Activated naive CD4-positive, alpha-beta T cell treated with anti-CD3 and anti-CD28 coated beads for 36 hours (primary cell): ENCODE data around the gene ATP5PD. TPM values are rescaled to one million over a fixed set of nuclear protein-coding genes. Genes with fewer than 3 reads are reported as not detected.

Source experiments
- CTCF ChIA-PET: fragments of 350-600 bp; sonication (Branson Sonifier 250); formaldehyde crosslinking; loops from one replicate; lab custom pipeline; 2021; ENCODE audit warnings: antibody characterized with exemption; lab: Charles Lee
- DNase-seq: peaks from one replicate; pipeline ENCODE4 v3.0.0-alpha.2; 2020
- H3K27ac Mint-ChIP-seq: one replicate; pipeline ENCODE4 v1.8.0; 2021; ENCODE audit warnings: mild to moderate bottlenecking, mixed read lengths
- H3K27me3 Mint-ChIP-seq: one replicate; pipeline ENCODE4 v1.8.0; 2021; ENCODE audit warnings: low read depth, mixed read lengths
- H3K36me3 Mint-ChIP-seq: one replicate; pipeline ENCODE4 v1.8.0; 2021; ENCODE audit warnings: low read depth, mixed read lengths
- H3K4me1 Mint-ChIP-seq: one replicate; pipeline ENCODE4 v1.8.0; 2021; ENCODE audit warnings: low read depth, mixed read lengths
- H3K4me3 Mint-ChIP-seq: one replicate; pipeline ENCODE4 v1.8.0; 2021; ENCODE audit warnings: mild to moderate bottlenecking, moderate library complexity, mixed read lengths
- H3K9me3 Mint-ChIP-seq: one replicate; pipeline ENCODE4 v1.8.0; 2021; ENCODE audit warnings: mixed read lengths
- intact Hi-C: fragments of 100-400 bp; cut with micrococcal nuclease; formaldehyde crosslinking; loops from one replicate; pipeline ENCODE4 v1.15.1; 2023
- total RNA-seq, 2 experiments: library from RNA; stranded (reverse); gene quantifications; one replicate each; pipeline ENCODE4 v1.2.3, GENCODE V29; 2021

Gene ATP5PD
- total RNA-seq, 2 experiments from 2014 or later, result 227 to 249 TPM

DNA sequence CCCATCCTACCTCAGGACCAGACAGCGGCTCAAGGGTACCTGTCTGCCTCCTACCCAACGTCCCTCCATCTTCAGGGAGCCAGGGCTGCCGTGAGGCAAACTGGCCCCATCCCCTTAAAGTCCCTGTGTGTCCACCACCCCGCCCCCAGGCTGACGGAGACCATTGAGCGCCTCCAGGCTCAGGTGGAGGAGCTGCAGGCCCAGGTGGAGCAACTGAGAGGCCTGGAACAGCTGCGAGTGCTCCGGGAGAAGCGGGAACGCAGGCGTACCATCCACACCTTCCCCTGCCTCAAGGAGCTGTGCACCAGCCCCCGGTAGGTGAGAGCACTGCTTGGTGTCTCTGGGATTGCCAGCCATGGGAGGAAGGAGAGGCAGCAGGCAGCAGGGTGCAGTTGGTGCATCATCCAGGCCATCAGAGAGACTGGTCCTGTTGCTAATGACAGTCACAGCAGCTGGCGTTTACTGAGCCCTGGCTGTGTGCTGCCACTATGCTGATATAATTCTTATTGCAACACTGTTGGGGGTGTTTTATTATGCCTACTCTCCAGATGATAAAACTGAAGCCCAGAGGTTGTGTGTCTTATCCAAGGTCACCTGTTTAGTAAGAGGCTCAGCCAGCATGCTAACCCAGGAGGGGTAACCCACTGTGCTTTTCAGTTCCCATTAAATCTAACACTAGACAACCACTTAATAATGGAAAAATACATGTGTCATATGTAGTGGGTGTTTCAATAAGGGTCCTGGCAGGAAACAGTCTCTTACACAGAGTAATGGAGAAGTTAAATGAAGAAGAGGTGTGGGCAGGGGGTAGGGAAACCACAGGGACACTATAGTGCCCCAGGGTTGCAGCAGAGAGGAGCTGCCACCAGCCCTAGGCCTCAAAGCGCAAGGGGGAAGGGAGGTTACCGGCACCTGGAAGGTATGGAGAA is 44.6 kb downstream of the ATP5PD start:
- Mint-ChIP-seq H3K27me3 (no peaks in the 10 kb centered on the region), H3K36me3 (no peaks in the 10 kb centered on the region), H3K4me3 (no peak overlapping the region), H3K9me3 (no peaks in the 10 kb centered on the region), H3K27ac (no peak overlapping the region), H3K4me1 (peaks cover 2% of the 10 kb centered on the region)
- no peak for DNase-seq
- CTCF ChIA-PET, result no interaction called here
- intact Hi-C loops, result no loop called here

GRCh38 chr17:74999523-74999922 is 47.2 kb downstream of the ATP5PD start:
- H3K4me3 Mint-ChIP-seq, result no peak overlapping the region
- no peak overlapping the region for H3K27ac Mint-ChIP-seq
- CTCF ChIA-PET, result interaction anchor here (0.7 to 1.6 kb wide), 5 partner anchors 9 to 114 kb away, joined by 3 to 8 read pairs (median 5); partner anchors contain the start of gene MRPL58
- no peaks in the 10 kb centered on the region for H3K27me3 Mint-ChIP-seq
- peaks cover 2% of the 10 kb centered on the region for H3K4me1 Mint-ChIP-seq
- DNase-seq, result no peak
- H3K36me3 Mint-ChIP-seq, result no peaks in the 10 kb centered on the region
- H3K9me3 Mint-ChIP-seq, result no peaks in the 10 kb centered on the region
- intact Hi-C loops, result no loop called here

DNA sequence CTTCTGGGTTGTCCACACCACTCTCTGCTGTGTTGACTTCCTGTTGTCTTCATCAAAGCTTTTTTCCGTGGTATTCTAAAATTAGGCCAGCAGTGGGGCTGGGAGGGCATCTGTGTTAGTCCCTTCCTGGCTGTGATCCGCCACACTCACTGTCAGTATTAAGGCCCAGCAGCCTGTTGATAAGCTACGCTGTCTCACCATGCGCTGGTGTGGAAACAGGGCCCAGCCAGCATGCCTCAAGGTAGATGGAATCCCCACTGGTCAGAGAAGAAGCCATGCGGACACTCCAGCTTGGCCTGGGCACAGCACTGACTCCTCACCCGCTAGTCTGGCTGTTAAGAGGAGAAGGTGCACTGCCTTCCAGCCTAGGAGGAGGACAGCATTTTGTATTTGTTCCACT is 48.0 kb downstream of the ATP5PD start:
- CTCF ChIA-PET, result interaction anchor here (0.9 to 1.6 kb wide), 3 partner anchors 14 to 115 kb away, joined by 5 to 8 read pairs (median 6); partner anchors contain the start of gene MRPL58
- Mint-ChIP-seq H3K4me3 (no peak overlapping the region), H3K9me3 (no peaks in the 10 kb centered on the region), H3K27ac (no peak overlapping the region), H3K27me3 (no peaks in the 10 kb centered on the region), H3K36me3 (no peaks in the 10 kb centered on the region), H3K4me1 (peaks cover 2% of the 10 kb centered on the region)
- no peak for DNase-seq
- intact Hi-C loops, result no loop called here

DNA sequence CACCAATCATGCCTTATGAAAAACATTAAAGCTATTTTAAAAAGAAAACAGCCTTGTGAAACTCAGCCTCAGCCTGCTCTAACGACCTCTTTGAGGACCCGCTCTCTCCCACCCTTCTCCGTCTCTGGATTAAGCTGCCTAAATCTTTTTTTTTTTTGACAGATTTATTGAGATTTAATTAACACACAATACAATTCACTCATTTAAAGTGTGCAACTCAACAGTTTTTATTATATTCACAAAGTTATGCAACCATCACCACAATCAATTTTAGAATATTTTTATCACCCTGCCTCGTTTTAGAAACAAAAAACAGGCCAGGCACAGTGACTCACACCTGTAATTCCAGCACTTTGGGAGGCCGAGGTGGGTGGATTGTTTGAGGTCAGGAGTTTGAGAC is 50.9 kb downstream of the ATP5PD start:
- Mint-ChIP-seq H3K4me3 (no peak overlapping the region), H3K27me3 (no peaks in the 10 kb centered on the region), H3K27ac (no peak overlapping the region), H3K36me3 (no peaks in the 10 kb centered on the region), H3K9me3 (no peaks in the 10 kb centered on the region), H3K4me1 (peaks cover 2% of the 10 kb centered on the region)
- CTCF ChIA-PET, result interaction anchor here (2.0 kb wide), 1 partner anchor 35 kb away, joined by 9 read pairs; no protein-coding TSS in a partner anchor
- intact Hi-C loops, result no loop called here
- DNase-seq, result no peak

DNA sequence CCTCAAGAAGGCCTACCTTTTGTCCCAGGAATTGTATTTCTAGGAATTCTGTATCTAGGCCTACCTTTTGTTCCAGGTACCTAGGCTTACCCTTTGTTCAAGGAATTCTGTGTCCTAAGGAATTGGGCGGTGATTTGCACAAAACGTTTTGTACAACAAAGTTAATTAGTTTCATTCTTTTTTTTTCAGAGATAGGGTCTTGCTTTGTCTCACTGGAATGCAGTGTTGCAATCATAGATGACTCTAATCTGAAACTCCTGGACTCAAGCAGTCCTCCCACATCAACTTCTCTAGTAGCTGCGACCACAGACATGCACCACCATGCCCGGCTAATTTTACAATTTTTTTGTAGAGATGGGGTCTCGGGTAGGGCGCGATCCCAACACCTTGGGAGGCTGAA is 52.3 kb downstream of the ATP5PD start:
- intact Hi-C loops, result no loop called here
- Mint-ChIP-seq H3K4me1 (peaks cover 2% of the 10 kb centered on the region), H3K36me3 (no peaks in the 10 kb centered on the region), H3K27me3 (no peaks in the 10 kb centered on the region), H3K27ac (no peak overlapping the region), H3K4me3 (no peak overlapping the region), H3K9me3 (no peaks in the 10 kb centered on the region)
- CTCF ChIA-PET, result no interaction called here
- DNase-seq, result no peak

DNA sequence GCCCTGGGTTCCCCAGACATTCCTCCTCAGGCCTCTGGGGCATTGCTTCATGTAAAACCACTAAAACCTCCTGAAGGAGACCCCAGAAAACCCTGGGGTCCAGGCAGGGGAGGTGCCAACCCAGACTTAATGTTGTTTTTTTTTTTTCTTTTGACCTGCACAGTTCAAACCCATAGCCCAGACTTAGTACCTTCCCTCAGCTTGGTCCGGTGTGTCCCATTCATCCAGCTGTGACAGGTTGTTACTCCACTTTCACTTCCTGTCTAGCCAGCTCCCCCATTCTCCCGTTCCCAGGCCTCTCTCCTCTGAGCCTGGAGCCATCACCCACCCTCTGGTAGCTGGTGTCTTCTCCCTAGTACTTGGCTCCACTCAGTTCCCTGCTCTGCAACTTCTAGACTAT is 54.5 kb downstream of the ATP5PD start:
- Mint-ChIP-seq H3K4me1 (peaks cover 6% of the 10 kb centered on the region), H3K27ac (no peak overlapping the region), H3K4me3 (no peak overlapping the region), H3K27me3 (peaks cover 7% of the 10 kb centered on the region), H3K36me3 (no peaks in the 10 kb centered on the region), H3K9me3 (no peaks in the 10 kb centered on the region)
- intact Hi-C loops, result no loop called here
- CTCF ChIA-PET, result interaction anchor here (0.6 to 1.6 kb wide), 3 partner anchors 30 to 1023 kb away, joined by 3 read pairs; partner anchors contain the start of gene ARMC7
- no peak for DNase-seq

DNA sequence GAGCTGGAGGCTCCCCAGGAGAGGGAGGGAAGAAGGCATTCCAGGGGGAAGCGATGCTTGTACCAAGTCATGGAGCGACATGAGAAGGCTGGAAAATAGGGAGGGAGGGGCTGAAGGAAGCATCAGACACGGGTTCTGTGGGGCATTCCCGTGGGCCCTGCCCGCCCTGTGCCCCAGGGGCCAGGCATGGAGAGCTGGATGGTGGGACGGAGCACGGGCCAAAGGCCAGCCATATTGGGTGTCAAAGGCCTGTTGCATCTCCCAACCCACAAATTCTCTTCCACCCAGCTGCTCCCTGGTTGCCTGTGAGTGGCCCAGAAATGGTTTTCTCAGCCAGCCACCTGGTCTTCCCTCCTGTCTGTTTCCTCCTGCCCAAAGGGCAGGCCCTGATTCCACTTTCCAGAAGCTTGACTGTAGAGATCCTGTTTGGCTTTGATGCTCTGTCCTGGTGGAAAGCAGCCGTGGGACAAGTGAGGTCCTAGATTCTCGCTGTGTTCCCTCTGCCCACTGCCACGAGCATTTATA is 56.1 kb downstream of the ATP5PD start:
- H3K4me3 Mint-ChIP-seq, result no peak overlapping the region
- intact Hi-C loops, result no loop called here
- H3K4me1 Mint-ChIP-seq, result peaks cover 8% of the 10 kb centered on the region
- no peaks in the 10 kb centered on the region for H3K9me3 Mint-ChIP-seq
- no peak overlapping the region for H3K27ac Mint-ChIP-seq
- H3K36me3 Mint-ChIP-seq, result no peaks in the 10 kb centered on the region
- CTCF ChIA-PET, result interaction anchor here (0.6 to 1.6 kb wide), 6 partner anchors 9 to 206 kb away, joined by 3 to 5 read pairs (median 4); partner anchors contain the start of genes ARMC7 and GRIN2C
- DNase-seq, result no peak
- peaks cover 9% of the 10 kb centered on the region for H3K27me3 Mint-ChIP-seq

Other genes with a start within 250 kb of the ATP5PD start
- gene GRIN2C, start 187.1 kb downstream of the ATP5PD start, total RNA-seq, result under 1 TPM in 1 of 2 experiments, not detected in 1; 0.07 TPM
- 10 to 100 TPM; 61.8 to 67.6 TPM for gene FDXR, start 174.0 kb downstream of the ATP5PD start, total RNA-seq
- not detected for gene FADS6, start 153.3 kb downstream of the ATP5PD start, total RNA-seq
- not detected for gene USH1G, start 123.7 kb downstream of the ATP5PD start, total RNA-seq
- not detected for gene OTOP2, start 122.7 kb downstream of the ATP5PD start, total RNA-seq
- not detected for gene OTOP3, start 111.1 kb downstream of the ATP5PD start, total RNA-seq
- 1 to 10 TPM in 1 of 2 experiments, under 1 TPM in 1; 0.91 to 1.6 TPM for gene HID1, start 74.2 kb downstream of the ATP5PD start, total RNA-seq
- gene CDR2L, start 59.3 kb downstream of the ATP5PD start, total RNA-seq, result under 1 TPM; 0.49 to 0.93 TPM
- gene MRPL58, start 34.3 kb downstream of the ATP5PD start, total RNA-seq, result 10 to 100 TPM; 60.6 to 64.5 TPM
- 10 to 100 TPM; 18.7 to 20.8 TPM for gene KCTD2, start 256 bp upstream of the ATP5PD start, total RNA-seq
- gene SLC16A5, start 41.0 kb upstream of the ATP5PD start, total RNA-seq, result 1 to 10 TPM; 2.5 to 3.1 TPM
- 1 to 10 TPM; 3.8 to 4.9 TPM for gene ARMC7, start 63.0 kb upstream of the ATP5PD start, total RNA-seq
- gene NT5C, start 84.8 kb upstream of the ATP5PD start, total RNA-seq, result 10 to 100 TPM; 49.7 to 55.2 TPM
- 100 to 1,000 TPM; 242 to 258 TPM for gene JPT1, start 107.5 kb upstream of the ATP5PD start, total RNA-seq
- gene SUMO2, start 136.0 kb upstream of the ATP5PD start, total RNA-seq, result 100 to 1,000 TPM; 633 to 688 TPM
- 100 to 1,000 TPM; 112 to 116 TPM for gene NUP85, start 158.7 kb upstream of the ATP5PD start, total RNA-seq
- 10 to 100 TPM; 65.7 to 66.1 TPM for gene GGA3, start 214.6 kb upstream of the ATP5PD start, total RNA-seq
- 10 to 100 TPM; 73.3 to 78.3 TPM for gene MRPS7, start 214.9 kb upstream of the ATP5PD start, total RNA-seq
- 10 to 100 TPM; 43.4 to 45.3 TPM for gene MIF4GD, start 224.3 kb upstream of the ATP5PD start, total RNA-seq
- gene SLC25A19, start 242.5 kb upstream of the ATP5PD start, total RNA-seq, result 10 to 100 TPM; 47.5 to 48.4 TPM